Caco-2 (cell line): ENCODE results near the gene CHERP. TPM values are rescaled to one million over a fixed set of nuclear protein-coding genes. Genes with fewer than 3 reads are reported as not detected.
"Not testable (repeated sequence)": the region's sequence is repeated elsewhere in the genome, so short reads cannot be mapped to it uniquely, and the experiment has no call there.

ENCODE experiments used
- BruUV-seq: library from RNA; stranded (reverse); fragments of 400-500 nt; replicated peaks from 2 replicates; lab custom pipeline; 2021; lab: Mats Ljungman, UMichigan
- CTCF ChIA-PET: fragments of 300-600 bp; sonication (Branson Sonifier 250); formaldehyde crosslinking; loops from one replicate; lab custom pipeline; 2022; ENCODE audit warnings: antibody characterized with exemption; lab: Charles Lee
- POLR2A ChIA-PET: fragments of 300-600 bp; sonication (Branson Sonifier 250); formaldehyde crosslinking; loops from one replicate; lab custom pipeline; 2022; ENCODE audit warnings: antibody characterized with exemption; lab: Charles Lee
- DNase-seq, 2 experiments: peaks; one replicate each; pipeline versions ENCODE4 v3.0.0 to v3.0.0-alpha.2; 2020 to 2022
- H3K27me3 ChIP-seq: replicated peaks from 2 replicates; pipeline ENCODE4 v1.6.0; 2011; ENCODE audit warnings: low read length; ENCODE audit not compliant: control insufficient read depth, insufficient read depth
- H3K36me3 ChIP-seq: 2 replicates; pipeline ENCODE4 v1.5.1; 2011; ENCODE audit warnings: low read length; ENCODE audit not compliant: control insufficient read depth, insufficient read depth
- H3K4me1 ChIP-seq: fragments of 250-450 bp; sonication (Bioruptor Pico); 2 replicates; pipeline ENCODE4 v1.5.1; 2020; ENCODE audit warnings: mild to moderate bottlenecking
- H3K4me3 ChIP-seq: 2 replicates; pipeline ENCODE4 v1.5.1; 2011; ENCODE audit warnings: low read depth, mild to moderate bottlenecking, control low read depth, low read length
- H3K9me3 ChIP-seq: fragments of 250-450 bp; sonication (Bioruptor Pico); 2 replicates; pipeline ENCODE4 v1.5.1; 2020; ENCODE audit warnings: mild to moderate bottlenecking, moderate library complexity
- H3K27ac Mint-ChIP-seq: one replicate; pipeline ENCODE4 v1.8.0; 2022; ENCODE audit warnings: mixed read lengths; ENCODE audit not compliant: unreplicated experiment
- H3K27me3 Mint-ChIP-seq: one replicate; pipeline ENCODE4 v1.8.0; 2022; ENCODE audit warnings: mixed read lengths; ENCODE audit not compliant: insufficient read depth, unreplicated experiment
- H3K36me3 Mint-ChIP-seq: one replicate; pipeline ENCODE4 v1.8.0; 2022; ENCODE audit warnings: mild to moderate bottlenecking, mixed read lengths; ENCODE audit not compliant: insufficient read depth, unreplicated experiment
- H3K4me1 Mint-ChIP-seq: one replicate; pipeline ENCODE4 v1.8.0; 2022; ENCODE audit warnings: low read depth, mixed read lengths; ENCODE audit not compliant: unreplicated experiment
- H3K4me3 Mint-ChIP-seq: one replicate; pipeline ENCODE4 v1.8.0; 2022; ENCODE audit warnings: mild to moderate bottlenecking, moderate library complexity, mixed read lengths; ENCODE audit not compliant: unreplicated experiment
- H3K9me3 Mint-ChIP-seq: one replicate; pipeline ENCODE4 v1.8.0; 2022; ENCODE audit warnings: mixed read lengths; ENCODE audit not compliant: unreplicated experiment
- CTCF ChIP-seq, 2 experiments: fragments of 200-600 bp in 1 of 2; IDR thresholded peaks; 1 replicate in 1 of 2; 2 replicates in 1 of 2; pipeline versions ENCODE4 v1.5.1 to v1.8.0; 2011 to 2022; ENCODE audit warnings: antibody characterized with exemption in 1 of 2, control low read depth in 1 of 2, inconsistent platforms in 1 of 2, low read depth in 1 of 2, low read length in 1 of 2, mild to moderate bottlenecking in 1 of 2, moderate library complexity in 1 of 2; ENCODE audit not compliant: insufficient read depth in 1 of 2, severe bottlenecking in 1 of 2, unreplicated experiment in 1 of 2
- intact Hi-C: fragments of 100-400 bp; cut with micrococcal nuclease; formaldehyde crosslinking; loops from one replicate; pipeline ENCODE4 v1.10.0; 2022; ENCODE audit not compliant: unreplicated experiment
- total RNA-seq: library from RNA; stranded (reverse); gene quantifications from 2 replicates; pipeline ENCODE4 v1.2.3, GENCODE V29; 2022

The CHERP gene
- total RNA-seq, 1 experiment from 2014 or later = 66.1 TPM

DNA sequence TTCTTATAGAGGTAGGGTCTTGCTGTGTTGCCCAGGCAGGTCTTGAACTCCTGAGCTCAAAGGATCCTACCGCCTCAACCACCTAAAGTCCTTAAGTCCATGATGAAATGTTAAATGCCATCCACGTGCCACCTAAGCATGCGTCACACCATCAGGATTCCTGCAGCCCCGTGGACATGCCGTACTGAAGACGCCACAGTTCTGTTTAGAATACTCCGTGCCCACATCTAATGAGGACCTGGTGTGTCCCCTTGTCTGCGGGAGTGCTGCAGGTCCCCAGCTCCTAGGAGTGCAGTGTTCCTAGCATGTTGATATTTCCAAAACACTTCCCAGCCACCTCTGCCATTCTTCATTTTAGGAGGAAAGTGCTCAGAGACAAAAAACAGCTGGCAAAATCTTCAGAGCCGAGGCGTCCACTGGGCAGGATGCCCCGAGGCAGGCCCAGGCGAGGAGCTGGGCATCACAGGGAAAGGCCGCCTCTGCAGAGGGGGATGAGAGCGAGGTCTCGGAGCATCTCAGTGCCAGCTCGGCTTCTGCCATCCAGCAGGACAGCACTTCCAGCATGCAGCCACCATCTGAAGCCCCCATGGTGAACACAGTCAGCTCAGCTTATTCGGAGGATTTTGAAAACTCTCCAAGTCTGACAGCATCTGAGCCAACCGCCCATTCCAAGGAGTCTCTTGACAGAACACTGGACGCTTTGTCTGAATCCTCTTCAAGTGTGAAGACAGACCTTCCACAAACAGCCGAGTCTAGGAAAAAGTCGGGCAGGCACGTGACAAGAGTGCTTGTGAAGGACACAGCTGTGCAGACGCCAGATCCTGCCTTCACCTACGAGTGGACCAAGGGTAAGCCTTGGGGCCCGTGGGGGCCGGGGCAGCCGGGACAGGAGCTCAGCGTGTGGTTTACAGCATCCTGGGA lies 32.8 kb downstream of the CHERP start:
- H3K36me3 ChIP-seq = no peaks in the 10 kb centered on the region
- no peaks in the 10 kb centered on the region for H3K27me3 ChIP-seq
- Mint-ChIP-seq H3K9me3 (no peaks in the 10 kb centered on the region), H3K4me1 (no peaks in the 10 kb centered on the region), H3K27me3 (no peaks in the 10 kb centered on the region), H3K4me3 (no peak overlapping the region), H3K27ac (no peak overlapping the region), H3K36me3 (peaks cover 22% of the 10 kb centered on the region)
- ChIA-PET CTCF (no interaction called here), POLR2A (no interaction called here)
- DNase-seq = no peak
- BruUV-seq = no TSS peak
- H3K4me1 ChIP-seq = no peaks in the 10 kb centered on the region
- intact Hi-C loops = no loop called here
- H3K4me3 ChIP-seq = no peak overlapping the region
- no peak for TF ChIP-seq CTCF (IDR thresholded peaks at IDR 0.05; ENCODE audit: insufficient read depth in 1 of 2, low read depth in 1 of 2, low read length in 1 of 2, severe bottlenecking in 1 of 2, unreplicated experiment in 1 of 2)
- no peaks in the 10 kb centered on the region for H3K9me3 ChIP-seq

DNA sequence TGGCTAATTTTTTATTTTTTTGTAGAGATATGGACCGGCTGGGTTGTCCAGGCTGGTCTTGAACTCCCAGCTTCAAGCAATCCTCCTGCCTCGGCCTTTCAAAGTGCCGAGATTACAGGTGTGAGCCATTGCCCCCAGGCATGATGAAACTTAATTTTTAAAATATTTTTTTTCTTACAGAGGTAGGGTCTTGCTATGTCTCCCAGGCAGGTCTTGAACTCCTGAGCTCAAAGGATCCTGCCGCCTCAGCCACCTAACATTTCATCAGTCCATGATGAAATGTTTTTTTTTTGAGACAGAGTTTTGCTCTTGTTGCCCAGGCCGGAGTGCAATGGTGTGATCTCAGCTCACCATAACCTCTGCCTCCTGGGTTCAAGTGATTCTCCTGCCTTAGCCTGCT lies 33.7 kb downstream of the CHERP start:
- Histone ChIP-seq H3K4me3 (no peak overlapping the region), H3K36me3 (no peaks in the 10 kb centered on the region), H3K27me3 (no peaks in the 10 kb centered on the region), H3K9me3 (no peaks in the 10 kb centered on the region), H3K4me1 (no peaks in the 10 kb centered on the region)
- CTCF ChIA-PET = no interaction called here
- BruUV-seq = no TSS peak
- no peaks in the 10 kb centered on the region for H3K9me3 Mint-ChIP-seq
- H3K27me3 Mint-ChIP-seq = no peaks in the 10 kb centered on the region
- no peak overlapping the region for H3K4me3 Mint-ChIP-seq
- H3K36me3 Mint-ChIP-seq = peaks cover 22% of the 10 kb centered on the region
- DNase-seq = no peak
- H3K27ac Mint-ChIP-seq = no peak overlapping the region
- intact Hi-C loops = no loop called here
- POLR2A ChIA-PET = no interaction called here
- H3K4me1 Mint-ChIP-seq = no peaks in the 10 kb centered on the region
- TF ChIP-seq CTCF (IDR thresholded peaks at IDR 0.05; ENCODE audit: insufficient read depth in 1 of 2, low read depth in 1 of 2, low read length in 1 of 2, severe bottlenecking in 1 of 2, unreplicated experiment in 1 of 2) = no peak

DNA sequence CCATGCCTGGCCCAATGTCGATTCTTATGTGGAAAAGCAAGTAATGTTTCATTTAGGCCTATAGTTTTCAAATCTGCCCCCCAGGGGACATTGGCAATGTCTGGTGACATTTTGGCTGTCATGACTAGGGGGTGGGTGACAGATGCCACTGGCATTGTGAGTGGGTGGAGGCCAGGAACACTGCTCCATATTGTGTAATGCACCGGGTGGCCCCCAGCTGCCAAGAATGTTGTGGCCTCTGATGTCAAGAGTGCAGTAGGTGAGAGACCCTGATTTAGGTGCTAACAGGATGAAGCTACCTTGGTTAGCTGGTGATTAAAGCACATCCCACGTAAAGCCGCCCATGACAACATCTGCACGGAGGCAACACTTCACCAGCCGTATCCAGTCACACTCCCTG lies 35.3 kb downstream of the CHERP start:
- CTCF ChIA-PET = interaction anchor here (0.6 kb wide), 1 partner anchor 56 kb away, joined by 6 read pairs; no protein-coding TSS in a partner anchor
- no peaks in the 10 kb centered on the region for H3K27me3 Mint-ChIP-seq

DNA sequence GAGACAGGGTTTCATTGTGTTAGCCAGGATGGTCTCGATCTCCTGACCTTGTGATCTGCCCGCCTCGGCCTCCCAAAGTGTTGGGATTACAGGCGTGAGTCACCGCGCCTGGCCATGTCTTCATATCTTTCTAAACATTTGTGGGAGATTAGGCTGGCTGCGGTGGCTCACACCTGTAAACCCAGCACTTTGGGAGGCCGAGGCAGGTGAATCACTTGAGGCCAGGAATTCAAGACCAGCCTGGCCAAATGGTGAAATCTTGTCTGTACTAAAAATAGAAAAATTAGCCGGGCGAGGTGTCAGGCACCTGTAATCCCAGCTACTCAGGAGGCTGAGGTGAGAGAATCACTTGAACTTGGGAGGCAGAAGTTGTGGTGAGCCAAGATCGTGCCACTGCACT lies 36.1 kb downstream of the CHERP start:
- H3K27ac Mint-ChIP-seq, H3K27me3 ChIP-seq, H3K4me3 Mint-ChIP-seq, BruUV-seq, POLR2A ChIA-PET, H3K4me3 ChIP-seq, H3K4me1 ChIP-seq, H3K27me3 Mint-ChIP-seq, H3K4me1 Mint-ChIP-seq, intact Hi-C loops, CTCF ChIA-PET, H3K36me3 ChIP-seq, H3K9me3 ChIP-seq, DNase-seq, H3K9me3 Mint-ChIP-seq: not testable (repeated sequence)
- peaks cover 22% of the 10 kb centered on the region for H3K36me3 Mint-ChIP-seq

More for the DNA sequence above, 35.3 kb downstream of the CHERP start:
- no peaks in the 10 kb centered on the region for H3K4me1 ChIP-seq
- H3K4me3 ChIP-seq = no peak overlapping the region
- POLR2A ChIA-PET = no interaction called here
- Mint-ChIP-seq H3K4me3 (no peak overlapping the region), H3K27ac (no peak overlapping the region), H3K36me3 (peaks cover 22% of the 10 kb centered on the region), H3K9me3 (no peaks in the 10 kb centered on the region), H3K4me1 (no peaks in the 10 kb centered on the region)
- intact Hi-C loops = no loop called here
- DNase-seq = no peak
- no TSS peak for BruUV-seq
- no peaks in the 10 kb centered on the region for H3K9me3 ChIP-seq
- TF ChIP-seq CTCF (IDR thresholded peaks at IDR 0.05; ENCODE audit: insufficient read depth in 1 of 2, low read depth in 1 of 2, low read length in 1 of 2, severe bottlenecking in 1 of 2, unreplicated experiment in 1 of 2) = no peak
- no peaks in the 10 kb centered on the region for H3K36me3 ChIP-seq
- no peaks in the 10 kb centered on the region for H3K27me3 ChIP-seq
